AG09319 (cell line): ENCODE data around the gene SEC23IP.

Experiments used
- DNase-seq: peaks from one replicate; pipeline ENCODE4 v3.0.0-alpha.2; 2010; ENCODE audit warnings: low read depth; ENCODE audit errors: extremely low read depth
- TF ChIP-seq, protein P1 (sequence below): IDR thresholded peaks from 2 replicates; pipeline ENCODE4 v1.5.1; 2011; ENCODE audit warnings: low read depth, mild to moderate bottlenecking, inconsistent platforms, low read length, moderate library complexity

SEC23IP gene

DNA sequence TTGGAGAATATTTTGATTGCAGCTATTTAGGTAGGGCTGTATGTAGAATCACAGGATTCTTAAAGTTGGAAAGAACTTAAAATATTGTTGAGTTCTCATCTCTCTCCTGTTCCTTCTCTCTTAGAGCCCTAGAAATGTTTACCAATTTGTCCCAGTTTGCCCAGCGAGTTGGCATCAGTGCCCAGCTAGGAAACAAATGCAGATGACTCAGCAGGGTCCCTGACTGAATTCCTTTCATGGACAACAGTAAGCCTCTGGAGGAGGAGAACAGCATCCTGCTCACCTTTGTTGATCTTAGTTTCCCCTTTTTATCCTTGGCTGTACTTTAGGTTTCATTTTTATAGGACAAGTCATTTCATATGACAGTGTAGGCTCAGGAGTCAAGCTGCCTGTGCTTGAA lies 89.3 kb downstream of the SEC23IP start:
- TF ChIP-seq, protein P1, sequence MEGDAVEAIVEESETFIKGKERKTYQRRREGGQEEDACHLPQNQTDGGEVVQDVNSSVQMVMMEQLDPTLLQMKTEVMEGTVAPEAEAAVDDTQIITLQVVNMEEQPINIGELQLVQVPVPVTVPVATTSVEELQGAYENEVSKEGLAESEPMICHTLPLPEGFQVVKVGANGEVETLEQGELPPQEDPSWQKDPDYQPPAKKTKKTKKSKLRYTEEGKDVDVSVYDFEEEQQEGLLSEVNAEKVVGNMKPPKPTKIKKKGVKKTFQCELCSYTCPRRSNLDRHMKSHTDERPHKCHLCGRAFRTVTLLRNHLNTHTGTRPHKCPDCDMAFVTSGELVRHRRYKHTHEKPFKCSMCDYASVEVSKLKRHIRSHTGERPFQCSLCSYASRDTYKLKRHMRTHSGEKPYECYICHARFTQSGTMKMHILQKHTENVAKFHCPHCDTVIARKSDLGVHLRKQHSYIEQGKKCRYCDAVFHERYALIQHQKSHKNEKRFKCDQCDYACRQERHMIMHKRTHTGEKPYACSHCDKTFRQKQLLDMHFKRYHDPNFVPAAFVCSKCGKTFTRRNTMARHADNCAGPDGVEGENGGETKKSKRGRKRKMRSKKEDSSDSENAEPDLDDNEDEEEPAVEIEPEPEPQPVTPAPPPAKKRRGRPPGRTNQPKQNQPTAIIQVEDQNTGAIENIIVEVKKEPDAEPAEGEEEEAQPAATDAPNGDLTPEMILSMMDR = no peak
- DNase-seq = no peak

DNA sequence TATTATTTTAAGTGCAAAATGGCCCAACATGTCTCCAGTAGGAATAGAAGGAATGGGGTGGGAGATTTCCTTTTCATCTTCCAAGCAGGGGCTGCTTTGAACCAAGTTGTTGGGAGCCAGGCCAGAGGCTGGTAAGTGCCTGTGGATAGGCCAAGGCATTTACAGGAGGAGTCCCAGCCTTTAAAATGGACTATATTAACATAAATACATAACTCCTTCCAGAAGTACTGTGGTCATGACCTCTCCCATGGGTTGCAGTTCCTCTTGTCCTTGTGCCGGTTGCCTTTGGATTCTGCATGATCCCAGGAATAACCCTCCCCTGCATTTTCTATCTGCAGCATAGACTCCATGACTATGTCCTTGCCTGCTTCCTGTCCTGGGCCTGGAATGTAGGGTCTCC lies 95.8 kb downstream of the SEC23IP start:
- TF ChIP-seq, protein P1 = no peak

DNA sequence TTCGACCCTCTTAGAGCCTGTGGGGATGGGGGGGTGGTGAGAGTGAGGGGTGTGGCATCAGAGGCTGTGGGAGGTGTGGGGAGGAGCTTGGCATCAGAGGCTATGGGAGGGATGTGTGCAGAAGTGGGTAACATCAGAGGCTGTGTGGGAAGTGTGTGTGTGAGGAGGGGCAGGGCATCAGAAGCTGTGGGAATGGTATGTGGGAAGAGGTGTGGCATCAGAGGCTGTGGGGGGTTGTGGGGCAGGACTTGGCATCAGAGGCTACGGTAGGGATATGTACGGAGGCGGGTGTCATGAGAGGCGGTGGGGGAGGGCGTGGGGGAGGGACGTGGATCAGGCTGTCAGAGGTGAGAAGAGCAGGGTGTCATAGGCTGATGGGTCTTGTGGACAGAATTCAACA lies 97.4 kb downstream of the SEC23IP start:
- DNase-seq = no peak
- TF ChIP-seq, protein P1 = no peak

More for the DNA sequence above, 95.8 kb downstream of the SEC23IP start:
- DNase-seq = no peak

DNA sequence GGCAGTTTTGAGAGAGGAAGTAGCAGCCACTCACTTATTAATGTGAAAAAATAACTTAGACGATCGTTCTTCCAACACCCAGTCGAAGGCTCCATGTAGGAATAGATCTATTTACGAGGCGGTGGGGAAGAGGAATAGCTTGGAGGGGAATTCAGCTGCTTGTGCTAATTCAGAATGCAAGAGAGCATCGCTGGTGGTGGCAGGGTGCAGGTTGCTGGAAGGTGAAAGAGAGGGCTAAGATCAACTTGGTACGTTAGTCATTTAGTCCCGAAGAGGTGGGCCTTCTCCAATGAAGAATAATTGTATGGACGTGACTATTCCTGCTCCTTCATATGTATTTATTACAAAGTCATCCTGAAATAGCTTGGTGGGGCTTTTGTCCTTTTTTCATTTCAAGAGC lies 98.5 kb downstream of the SEC23IP start:
- TF ChIP-seq, protein P1 = no peak
- DNase-seq = no peak

DNA sequence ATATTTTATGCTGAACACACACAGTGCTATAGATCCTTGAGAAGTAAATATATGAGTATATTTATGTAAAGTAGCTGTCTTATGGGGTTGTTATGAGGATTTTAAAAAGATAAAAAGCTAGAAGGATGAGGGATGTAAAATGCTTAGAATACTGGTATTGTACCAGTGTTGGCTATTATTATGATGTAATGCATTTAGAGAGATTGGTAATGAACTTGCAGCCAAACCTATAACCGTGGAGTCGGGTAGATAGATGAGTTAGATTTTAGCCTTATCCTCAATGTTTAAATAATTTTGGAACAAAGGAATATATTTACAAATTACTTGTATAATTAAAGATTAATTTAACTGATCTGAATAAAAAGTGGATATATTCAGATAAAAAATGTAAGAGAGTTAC lies 99.3 kb downstream of the SEC23IP start:
- TF ChIP-seq, protein P1 = no peak
- DNase-seq = no peak
